Endothelial cell of umbilical vein (primary cell): ENCODE data around the gene KCNN3.

Experiments used
- POLR2A ChIP-seq: IDR thresholded peaks from 2 replicates; pipeline ENCODE4 v1.6.1; 2012; ENCODE audit warnings: low read depth, mild to moderate bottlenecking, control low read depth, low read length
- TF ChIP-seq, protein P1 (sequence below), 2 donors: IDR thresholded peaks; 1 replicate in 1 of 2; 2 replicates in 1 of 2; pipeline ENCODE4 v1.5.1; 2011; ENCODE audit warnings: low read length in 2 of 2, mild to moderate bottlenecking in 2 of 2, moderate library complexity in 2 of 2, control low read depth in 1 of 2, inconsistent platforms in 1 of 2, low read depth in 1 of 2; ENCODE audit not compliant: insufficient read depth in 1 of 2; ENCODE audit errors: extremely low read depth in 1 of 2

DNA sequence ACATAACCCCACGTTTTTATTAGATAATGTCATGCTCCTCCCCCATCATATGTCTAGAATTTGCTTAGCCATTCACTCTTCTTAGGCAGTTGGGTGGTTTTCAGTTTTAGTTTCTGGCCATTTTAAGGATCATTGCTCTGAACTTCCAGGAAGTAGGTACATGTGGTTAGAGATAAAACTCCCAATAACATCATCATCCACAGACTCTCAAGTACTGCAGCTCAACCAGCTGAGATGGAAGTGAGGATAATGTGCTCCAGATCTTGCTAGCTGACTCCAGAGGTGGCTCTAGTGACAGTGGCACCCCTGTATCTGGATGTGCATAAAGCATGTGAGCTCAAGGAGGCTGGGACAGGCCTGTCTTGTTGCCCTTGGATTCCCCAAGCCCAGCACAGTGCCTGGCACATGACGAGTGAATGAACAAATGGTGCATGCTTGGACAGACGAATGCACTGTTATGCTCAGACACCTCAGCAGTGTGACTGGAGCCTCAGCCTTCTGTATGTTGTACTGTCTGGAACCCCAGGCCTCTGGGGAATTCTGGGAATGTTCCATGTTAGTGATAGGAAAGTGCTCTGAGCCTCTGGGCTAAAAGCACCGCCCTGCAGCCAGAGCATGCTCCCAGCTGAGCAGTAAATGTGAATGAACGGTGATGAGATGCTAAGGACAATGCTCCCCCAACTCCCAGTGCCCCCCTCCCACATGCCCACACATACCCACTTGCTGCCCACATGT, 16.4 kb upstream of the KCNN3 start:
- TF ChIP-seq, protein P1, sequence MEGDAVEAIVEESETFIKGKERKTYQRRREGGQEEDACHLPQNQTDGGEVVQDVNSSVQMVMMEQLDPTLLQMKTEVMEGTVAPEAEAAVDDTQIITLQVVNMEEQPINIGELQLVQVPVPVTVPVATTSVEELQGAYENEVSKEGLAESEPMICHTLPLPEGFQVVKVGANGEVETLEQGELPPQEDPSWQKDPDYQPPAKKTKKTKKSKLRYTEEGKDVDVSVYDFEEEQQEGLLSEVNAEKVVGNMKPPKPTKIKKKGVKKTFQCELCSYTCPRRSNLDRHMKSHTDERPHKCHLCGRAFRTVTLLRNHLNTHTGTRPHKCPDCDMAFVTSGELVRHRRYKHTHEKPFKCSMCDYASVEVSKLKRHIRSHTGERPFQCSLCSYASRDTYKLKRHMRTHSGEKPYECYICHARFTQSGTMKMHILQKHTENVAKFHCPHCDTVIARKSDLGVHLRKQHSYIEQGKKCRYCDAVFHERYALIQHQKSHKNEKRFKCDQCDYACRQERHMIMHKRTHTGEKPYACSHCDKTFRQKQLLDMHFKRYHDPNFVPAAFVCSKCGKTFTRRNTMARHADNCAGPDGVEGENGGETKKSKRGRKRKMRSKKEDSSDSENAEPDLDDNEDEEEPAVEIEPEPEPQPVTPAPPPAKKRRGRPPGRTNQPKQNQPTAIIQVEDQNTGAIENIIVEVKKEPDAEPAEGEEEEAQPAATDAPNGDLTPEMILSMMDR (IDR thresholded peaks at IDR 0.05; ENCODE audit: extremely low read depth in 1 of 2, insufficient read depth in 1 of 2, low read depth in 1 of 2, low read length in 2 of 2): no peak
- TF ChIP-seq POLR2A: no peak
